ENCODE measurements around the gene TSPAN9.

DNA sequence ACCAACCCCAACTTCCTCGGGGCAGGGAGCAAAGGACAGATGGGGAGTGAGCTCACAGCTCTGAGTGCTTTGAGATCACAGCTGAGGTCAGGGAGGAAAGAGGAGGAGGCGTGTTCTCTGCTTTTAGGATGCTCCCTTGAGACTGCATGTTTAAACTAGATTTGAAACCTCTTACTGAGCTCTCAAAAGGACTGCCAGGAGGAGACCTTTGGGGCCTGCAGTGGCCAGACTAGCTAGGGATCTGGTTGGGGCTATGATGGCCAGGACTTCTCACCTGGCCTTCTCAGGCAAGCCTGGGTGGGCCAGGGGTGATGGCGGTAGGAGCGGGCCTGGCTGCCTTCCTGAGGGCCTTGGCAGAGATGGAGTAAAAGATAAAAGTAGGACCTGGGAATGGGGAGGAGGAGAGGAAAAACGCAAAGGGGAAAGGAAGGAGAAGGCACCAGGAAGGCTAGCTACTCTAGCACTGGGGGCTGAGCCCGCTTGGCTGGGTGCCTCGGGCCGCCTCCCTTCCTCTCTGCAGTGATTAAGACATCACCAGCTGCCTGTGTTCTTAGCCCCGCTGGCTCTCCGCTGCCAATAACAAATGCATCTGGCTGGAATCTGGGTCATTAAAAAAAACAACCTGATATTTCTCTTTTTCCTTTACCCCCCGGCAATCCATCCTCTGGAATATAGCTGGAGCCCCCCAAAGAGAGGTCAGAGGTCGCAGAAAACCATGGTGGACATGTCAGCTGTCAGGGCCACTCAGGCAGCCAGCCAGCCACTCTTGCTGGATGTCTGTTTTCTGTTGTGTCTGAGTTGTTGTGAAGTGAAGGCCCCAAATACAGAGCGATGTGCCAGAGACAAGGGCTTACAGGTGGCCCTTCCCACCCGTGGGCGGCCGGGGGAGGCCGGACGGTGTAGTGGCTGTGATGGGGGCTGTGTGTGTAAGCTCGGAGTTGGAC, 141.3 kb downstream of the TSPAN9 start:
- TF ChIP-seq, protein P1, sequence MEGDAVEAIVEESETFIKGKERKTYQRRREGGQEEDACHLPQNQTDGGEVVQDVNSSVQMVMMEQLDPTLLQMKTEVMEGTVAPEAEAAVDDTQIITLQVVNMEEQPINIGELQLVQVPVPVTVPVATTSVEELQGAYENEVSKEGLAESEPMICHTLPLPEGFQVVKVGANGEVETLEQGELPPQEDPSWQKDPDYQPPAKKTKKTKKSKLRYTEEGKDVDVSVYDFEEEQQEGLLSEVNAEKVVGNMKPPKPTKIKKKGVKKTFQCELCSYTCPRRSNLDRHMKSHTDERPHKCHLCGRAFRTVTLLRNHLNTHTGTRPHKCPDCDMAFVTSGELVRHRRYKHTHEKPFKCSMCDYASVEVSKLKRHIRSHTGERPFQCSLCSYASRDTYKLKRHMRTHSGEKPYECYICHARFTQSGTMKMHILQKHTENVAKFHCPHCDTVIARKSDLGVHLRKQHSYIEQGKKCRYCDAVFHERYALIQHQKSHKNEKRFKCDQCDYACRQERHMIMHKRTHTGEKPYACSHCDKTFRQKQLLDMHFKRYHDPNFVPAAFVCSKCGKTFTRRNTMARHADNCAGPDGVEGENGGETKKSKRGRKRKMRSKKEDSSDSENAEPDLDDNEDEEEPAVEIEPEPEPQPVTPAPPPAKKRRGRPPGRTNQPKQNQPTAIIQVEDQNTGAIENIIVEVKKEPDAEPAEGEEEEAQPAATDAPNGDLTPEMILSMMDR (IDR thresholded peaks at IDR 0.05; ENCODE audit: insufficient read depth, low read length, poor library complexity, severe bottlenecking), result no peak
- TF ChIP-seq EZH2phosphoT487 (conservative IDR thresholded peaks at IDR 0.05; ENCODE audit: low read length), result no peak

All from SU-DHL-6 (cell line).